GM12892 (cell line): Measurements from ENCODE around the gene MED12L.

Experiments used
- DNase-seq: peaks from one replicate; pipeline ENCODE4 v3.0.0; 2011; ENCODE audit not compliant: insufficient read length
- FAIRE-seq: peaks from 2 replicates; lab custom pipeline; 2011; peaks lifted over from hg19 to GRCh38; lab: Jason Lieb, UNC
- POLR2A ChIP-seq: IDR thresholded peaks from 2 replicates; pipeline ENCODE4 v1.6.1; 2011; ENCODE audit warnings: low read depth, low read length, control low read depth
- POLR2AphosphoS5 ChIP-seq: IDR thresholded peaks from 2 replicates; pipeline ENCODE4 v1.6.1; 2011; ENCODE audit warnings: low read depth, low read length, control low read depth
- TAF1 ChIP-seq: IDR thresholded peaks from 2 replicates; pipeline ENCODE4 v1.6.1; 2011; ENCODE audit warnings: low read depth, mild to moderate bottlenecking, control low read depth, low read length, borderline replicate concordance

MED12L gene

GRCh38 chr3:151303751-151304150 lies 218.3 kb downstream of the MED12L start:
- no peak for TF ChIP-seq POLR2A
- no peak for TF ChIP-seq TAF1
- DNase-seq (no peak), FAIRE-seq (no peak)

DNA sequence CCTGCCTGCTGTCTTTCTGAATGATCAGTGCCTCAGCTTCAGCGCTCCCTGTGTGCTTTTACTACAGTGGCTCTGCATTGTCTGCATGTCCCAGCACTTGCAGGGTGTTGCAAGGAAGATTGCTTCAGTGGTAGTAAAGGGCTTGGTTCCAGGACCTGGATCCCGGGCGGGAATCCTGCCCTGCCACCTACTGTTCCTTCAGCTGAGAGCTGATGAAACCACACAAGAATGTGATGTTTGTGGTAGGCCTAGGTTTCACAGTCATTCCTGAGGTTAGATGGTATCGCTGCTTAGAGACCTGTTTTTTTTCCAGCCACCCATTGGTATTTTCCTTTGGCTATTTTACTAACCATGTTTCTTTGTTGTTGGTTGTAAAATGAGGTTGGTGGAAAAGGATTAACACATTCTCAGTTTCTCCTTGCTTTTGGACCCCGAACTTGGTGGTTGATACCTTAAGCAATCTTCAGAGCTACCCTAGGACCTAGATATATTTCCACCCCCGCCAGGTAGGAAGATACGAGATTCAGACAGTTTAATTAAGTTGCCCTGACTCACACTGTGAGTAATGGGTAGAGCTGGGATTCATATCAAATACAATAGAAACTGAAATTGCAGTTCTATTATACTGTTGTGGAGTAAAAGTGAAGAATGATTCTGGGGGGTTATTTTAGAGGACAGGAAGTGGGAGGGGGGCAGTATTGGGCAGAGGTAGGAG lies 219.8 kb downstream of the MED12L start:
- no peak for FAIRE-seq
- no peak for TF ChIP-seq TAF1
- no peak for TF ChIP-seq POLR2AphosphoS5
- no peak for TF ChIP-seq POLR2A
- DNase-seq, result no peak

GRCh38 chr3:151305775-151306151 lies 220.3 kb downstream of the MED12L start:
- DNase-seq (no peak), FAIRE-seq (no peak)
- no peak for TF ChIP-seq POLR2A
- TF ChIP-seq TAF1, result no peak
- no peak for TF ChIP-seq POLR2AphosphoS5

- TF ChIP-seq POLR2A, result no peak
- no peak for TF ChIP-seq POLR2AphosphoS5
- TF ChIP-seq TAF1, result no peak
- FAIRE-seq (no peak), DNase-seq (no peak)
These were observed 220.8 kb downstream of the MED12L start for GRCh38 chr3:151306168-151306810.

DNA sequence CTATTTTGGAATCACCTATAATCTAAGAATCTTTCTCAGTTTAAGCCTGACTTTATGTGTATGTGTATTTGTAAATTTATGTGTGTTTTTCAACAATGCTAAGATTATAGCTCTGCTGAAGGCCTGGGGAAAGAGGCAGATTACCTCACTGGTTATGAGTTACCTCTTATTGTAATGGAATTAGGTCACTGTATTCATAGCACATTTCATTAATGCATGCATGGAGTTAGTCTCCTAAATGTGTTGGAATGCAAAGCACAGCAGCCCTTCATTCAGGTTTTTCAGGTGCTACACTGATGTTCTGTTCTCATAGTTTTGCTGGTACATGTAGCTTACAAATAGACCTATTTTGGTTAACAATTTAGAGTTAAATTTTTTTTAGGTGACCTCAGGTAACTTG lies 221.7 kb downstream of the MED12L start:
- TF ChIP-seq POLR2A (no peak), TAF1 (no peak), POLR2AphosphoS5 (no peak)
- no peak for FAIRE-seq
- no peak for DNase-seq

- no peak for TF ChIP-seq TAF1
- no peak for TF ChIP-seq POLR2AphosphoS5
- FAIRE-seq (no peak), DNase-seq (no peak)
These were observed 222.4 kb downstream of the MED12L start for GRCh38 chr3:151307583-151308488.

DNA sequence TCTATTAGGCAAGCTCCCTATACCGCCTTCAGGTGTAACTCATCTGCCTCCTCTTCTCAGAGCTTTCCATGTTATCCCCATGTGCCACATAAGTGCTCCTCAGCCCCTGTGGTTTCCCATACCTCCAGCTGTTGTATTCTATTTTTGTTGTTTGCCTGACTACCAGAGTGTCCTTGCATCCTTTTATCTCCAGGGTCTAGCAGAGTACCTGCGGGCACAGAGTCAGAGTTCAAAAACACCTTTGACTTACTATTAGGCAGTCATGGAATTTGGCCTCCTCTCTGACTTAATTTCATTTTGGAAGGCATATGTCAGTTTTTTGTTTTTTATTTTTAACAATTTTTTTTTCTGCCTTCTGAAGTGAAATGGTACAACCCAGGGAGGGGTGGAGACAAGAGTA lies 224.1 kb downstream of the MED12L start:
- TF ChIP-seq POLR2AphosphoS5 (no peak), TAF1 (no peak), POLR2A (no peak)
- no peak for FAIRE-seq

GRCh38 chr3:151312972-151313371 lies 227.5 kb downstream of the MED12L start:
- TF ChIP-seq POLR2A, result no peak
- no peak for TF ChIP-seq TAF1
- no peak for TF ChIP-seq POLR2AphosphoS5
- FAIRE-seq (no peak), DNase-seq (no peak)

More for the DNA sequence above, 224.1 kb downstream of the MED12L start:
- DNase-seq, result no peak

DNA sequence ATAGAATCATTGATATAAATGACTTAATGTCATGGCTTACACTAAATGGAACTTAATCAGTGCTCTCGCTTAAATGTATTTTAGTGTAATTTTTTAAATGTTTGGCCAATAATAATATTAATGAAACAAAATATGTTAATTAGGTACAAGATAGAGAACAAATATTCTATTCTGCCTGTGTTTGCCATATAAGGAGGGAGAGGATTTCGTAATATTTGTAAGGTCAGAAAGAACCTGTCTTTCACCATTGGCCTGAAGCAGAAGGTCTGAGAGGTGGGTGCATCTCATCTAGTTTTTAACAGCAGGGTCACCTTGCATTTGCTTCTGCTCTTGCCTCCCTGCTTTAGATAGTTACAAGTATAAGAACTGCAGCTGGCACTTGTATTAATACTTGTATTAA lies 228.7 kb downstream of the MED12L start:
- FAIRE-seq, result no peak

GRCh38 chr3:151314593-151314992 lies 229.1 kb downstream of the MED12L start:
- TF ChIP-seq POLR2AphosphoS5, result no peak
- TF ChIP-seq POLR2A, result no peak
- no peak for TF ChIP-seq TAF1
- no peak for FAIRE-seq

More for the DNA sequence above, 228.7 kb downstream of the MED12L start:
- no peak for DNase-seq
- no peak for TF ChIP-seq POLR2AphosphoS5
- TF ChIP-seq POLR2A, result no peak
- no peak for TF ChIP-seq TAF1

GRCh38 chr3:151315136-151315535 lies 229.7 kb downstream of the MED12L start:
- DNase-seq (no peak), FAIRE-seq (no peak)
- no peak for TF ChIP-seq POLR2A
- no peak for TF ChIP-seq POLR2AphosphoS5
- TF ChIP-seq TAF1, result no peak

More at GRCh38 chr3:151314593-151314992, 229.1 kb downstream of the MED12L start:
- DNase-seq, result no peak
